HUDEP-2 (cell line): ENCODE data around the gene CDKN2A.

Experiments used
- DNase-seq, 76 experiments: peaks; one replicate each; lab custom pipeline; 2025; ENCODE audit not compliant: unreplicated experiment in 76 of 76; lab: John Stamatoyannopoulos, UW

The CDKN2A gene

GRCh38 chr9:21985964-21986667 is 8.1 kb downstream of the CDKN2A start:
- DNase-seq: no peak

DNA sequence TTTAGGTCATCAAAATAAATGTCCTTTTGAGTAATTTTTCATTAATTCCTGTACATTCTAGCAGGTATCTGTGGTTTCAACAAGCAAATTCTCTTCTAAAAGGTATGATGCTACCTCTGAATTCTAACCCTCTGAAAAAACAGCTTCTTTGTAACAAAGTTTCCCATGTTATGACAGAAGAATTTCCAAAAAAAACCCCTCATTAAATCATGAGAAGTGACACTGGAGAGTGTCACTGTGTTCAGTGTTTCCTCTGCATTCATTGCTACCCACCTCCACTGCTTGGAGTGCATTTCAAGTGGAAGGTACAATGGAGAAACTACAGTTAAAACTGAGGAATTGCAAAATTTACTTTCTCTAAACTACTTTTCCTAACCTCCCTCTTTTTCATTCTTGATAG is 10.1 kb downstream of the CDKN2A start:
- DNase-seq: no peak

DNA sequence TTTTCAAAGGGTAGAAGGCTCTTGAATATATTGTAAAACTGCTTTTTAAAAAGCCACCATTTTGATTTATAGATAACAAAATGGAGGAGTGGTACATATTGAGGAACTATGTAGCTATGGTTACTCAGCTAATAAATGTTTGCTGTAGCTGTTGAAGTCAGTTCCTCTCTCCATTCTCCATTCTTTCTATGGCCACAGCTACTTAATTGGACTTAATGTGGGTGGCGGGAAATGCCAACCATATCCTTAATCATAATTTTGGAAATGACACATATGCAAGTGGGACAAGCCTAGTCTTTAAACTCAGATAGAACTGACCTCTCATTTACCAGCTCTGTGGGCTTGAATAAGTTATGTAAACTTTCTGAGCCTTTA is 10.6 kb downstream of the CDKN2A start:
- DNase-seq: peak in 1 of 76 experiments; percentile 23

DNA sequence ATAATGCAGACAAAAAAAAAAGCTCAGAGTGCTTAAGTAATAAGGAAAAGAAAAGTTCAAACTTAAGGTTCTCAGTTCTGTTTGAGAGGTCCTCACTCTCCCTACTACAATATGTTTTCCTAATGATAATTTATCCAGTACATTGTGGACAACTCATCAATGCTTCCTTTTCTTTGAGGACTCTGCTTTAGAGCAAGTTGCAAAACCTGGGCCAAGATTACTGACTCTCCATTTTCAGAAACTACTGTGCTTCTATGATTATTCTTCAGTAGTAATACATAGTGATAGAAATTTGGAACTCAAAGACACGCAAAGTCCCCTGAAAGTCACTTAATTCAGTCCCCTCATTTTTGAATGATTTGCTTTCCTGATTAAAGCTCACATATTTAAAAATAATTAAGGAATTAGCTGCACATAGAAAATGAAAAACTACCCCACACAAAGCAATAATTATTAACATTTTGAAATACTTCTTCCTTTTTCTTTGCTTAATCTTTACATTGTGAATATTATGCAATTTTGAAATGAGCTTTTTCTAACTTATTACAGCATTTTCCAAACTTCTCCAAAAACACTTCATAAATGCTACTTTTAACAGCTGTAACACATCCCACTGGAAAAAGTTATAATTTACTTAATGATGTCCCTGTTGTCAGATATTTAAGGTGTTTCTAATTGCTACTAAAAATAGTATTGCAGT is 11.2 kb downstream of the CDKN2A start:
- no peak for DNase-seq

GRCh38 chr9:21982391-21982790 is 11.8 kb downstream of the CDKN2A start:
- no peak for DNase-seq

GRCh38 chr9:21976334-21976875 is 17.8 kb downstream of the CDKN2A start:
- no peak for DNase-seq

DNA sequence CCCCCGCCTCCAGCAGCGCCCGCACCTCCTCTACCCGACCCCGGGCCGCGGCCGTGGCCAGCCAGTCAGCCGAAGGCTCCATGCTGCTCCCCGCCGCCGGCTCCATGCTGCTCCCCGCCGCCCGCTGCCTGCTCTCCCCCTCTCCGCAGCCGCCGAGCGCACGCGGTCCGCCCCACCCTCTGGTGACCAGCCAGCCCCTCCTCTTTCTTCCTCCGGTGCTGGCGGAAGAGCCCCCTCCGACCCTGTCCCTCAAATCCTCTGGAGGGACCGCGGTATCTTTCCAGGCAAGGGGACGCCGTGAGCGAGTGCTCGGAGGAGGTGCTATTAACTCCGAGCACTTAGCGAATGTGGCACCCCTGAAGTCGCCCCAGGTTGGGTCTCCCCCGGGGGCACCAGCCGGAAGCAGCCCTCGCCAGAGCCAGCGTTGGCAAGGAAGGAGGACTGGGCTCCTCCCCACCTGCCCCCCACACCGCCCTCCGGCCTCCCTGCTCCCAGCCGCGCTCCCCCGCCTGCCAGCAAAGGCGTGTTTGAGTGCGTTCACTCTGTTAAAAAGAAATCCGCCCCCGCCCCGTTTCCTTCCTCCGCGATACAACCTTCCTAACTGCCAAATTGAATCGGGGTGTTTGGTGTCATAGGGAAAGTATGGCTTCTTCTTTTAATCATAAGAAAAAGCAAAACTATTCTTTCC is 19.3 kb downstream of the CDKN2A start:
- peak in 74 of 76 experiments; percentile 53 to 96 (median 90) for DNase-seq

- DNase-seq: peak in 2 of 76 experiments; percentile 20 to 47
Observed at GRCh38 chr9:21974343-21974721, 19.9 kb downstream of the CDKN2A start.

DNA sequence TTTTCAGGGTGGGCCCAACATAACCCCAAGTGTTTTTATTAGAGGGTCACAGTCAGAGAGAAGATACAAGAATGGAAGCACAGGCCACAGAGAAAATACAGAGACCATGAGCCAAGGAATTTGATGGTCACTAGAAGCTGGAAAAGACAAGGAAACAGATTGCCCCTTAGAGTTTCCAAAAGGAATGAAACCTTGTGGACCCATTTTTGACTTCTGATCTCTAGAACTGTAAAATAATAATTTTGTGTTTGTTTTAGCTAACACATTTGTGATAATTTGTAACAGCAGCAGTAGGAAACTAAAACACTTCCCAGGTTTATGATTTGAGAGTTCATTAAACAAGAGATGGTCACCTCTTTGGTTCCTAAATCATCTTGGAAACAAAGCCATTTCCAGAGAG is 21.8 kb downstream of the CDKN2A start:
- DNase-seq: no peak

- no peak for DNase-seq
Observed at GRCh38 chr9:21970800-21971640, 23.2 kb downstream of the CDKN2A start.

DNA sequence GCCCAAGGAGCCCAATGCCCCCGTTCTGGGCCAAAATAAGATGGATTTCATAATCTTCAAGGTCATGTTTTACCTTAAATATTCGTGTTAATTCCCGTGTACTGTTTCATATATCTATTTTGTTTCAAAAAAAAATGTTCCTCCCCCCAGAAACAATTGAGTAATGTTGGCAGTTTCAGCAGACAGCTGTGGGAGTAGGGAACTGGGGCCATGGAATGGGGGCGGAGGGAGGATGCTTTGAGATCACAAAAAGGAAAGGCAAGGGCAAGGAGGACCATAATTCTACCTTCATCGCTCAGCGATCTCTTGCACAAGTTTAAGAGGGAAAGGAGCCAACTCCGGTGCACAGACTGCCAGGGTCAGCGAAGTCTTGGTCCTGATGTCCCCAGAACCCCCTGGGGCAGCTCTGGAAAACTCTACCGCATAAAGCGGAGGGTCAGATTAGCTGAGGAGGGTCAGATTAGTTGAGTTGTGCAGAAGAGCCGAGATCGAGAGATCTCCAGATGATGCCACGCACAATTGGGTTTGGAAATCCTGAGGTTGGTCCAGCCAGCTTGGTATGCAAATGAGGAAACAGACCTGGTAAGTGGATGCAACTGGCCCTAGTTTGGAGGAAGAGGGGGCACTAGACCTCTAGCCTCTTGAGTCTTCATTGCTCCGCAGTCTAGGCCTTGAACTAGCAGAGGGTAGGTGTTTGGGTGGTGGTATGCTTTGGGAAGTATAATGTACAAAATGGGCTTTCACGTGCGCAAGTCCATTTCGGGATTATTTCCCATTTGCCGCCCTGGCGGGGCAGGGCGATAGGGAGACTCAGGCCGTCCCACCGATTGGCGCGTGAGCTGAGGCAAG is 24.0 kb downstream of the CDKN2A start:
- no peak for DNase-seq

- no peak for DNase-seq
Observed at GRCh38 chr9:21969011-21969940, 24.9 kb downstream of the CDKN2A start.

DNA sequence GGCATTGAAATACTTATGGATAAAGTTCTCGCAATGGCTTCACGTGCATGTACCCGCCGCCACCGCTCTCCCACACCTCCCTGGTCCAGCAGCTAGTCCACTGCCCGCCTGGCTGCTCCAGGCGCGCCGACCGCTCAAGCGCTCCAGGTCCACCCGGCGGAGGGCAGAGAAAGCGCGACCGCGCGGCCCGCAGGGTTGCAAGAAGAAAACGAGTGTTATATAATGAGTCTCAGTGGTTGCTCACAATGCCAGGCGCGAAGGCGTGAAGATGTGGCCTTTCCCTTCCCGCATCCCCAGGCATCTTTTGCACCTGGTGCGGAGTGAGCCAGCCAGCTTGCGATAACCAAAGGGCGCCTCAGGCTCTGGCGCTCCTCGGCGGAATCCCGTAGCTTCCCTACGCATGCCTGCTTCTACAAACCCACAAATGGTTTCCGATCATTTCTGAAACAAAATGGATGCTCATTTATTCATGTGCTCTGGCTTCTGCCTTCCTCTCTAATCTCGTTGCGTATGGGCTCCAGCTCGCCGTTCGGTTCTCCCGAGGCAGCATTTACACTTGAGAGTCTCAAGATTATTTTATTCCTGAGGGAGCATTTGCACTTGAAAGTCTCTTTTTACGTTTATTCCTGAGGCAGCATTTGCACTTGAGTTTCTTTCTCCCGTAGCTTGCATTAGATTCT is 25.7 kb downstream of the CDKN2A start:
- DNase-seq: no peak

DNA sequence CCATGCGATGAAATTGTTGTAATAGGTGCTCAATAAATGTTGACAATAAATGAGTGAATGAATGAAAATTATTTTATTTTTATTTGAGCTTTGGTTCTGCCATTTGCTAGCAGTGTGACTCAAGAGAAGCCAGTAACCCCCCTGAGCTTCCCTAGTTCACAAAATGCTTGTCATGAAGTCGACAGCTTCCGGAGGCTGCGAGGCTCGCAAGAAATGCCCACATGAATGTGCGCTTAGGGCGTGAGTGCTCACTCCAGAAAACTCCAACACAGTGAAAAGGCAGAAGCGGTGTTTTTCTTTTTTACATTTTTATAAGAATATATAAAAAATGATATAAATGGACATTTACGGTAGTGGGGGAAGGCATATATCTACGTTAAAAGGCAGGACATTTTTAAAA is 26.5 kb downstream of the CDKN2A start:
- no peak for DNase-seq

DNA sequence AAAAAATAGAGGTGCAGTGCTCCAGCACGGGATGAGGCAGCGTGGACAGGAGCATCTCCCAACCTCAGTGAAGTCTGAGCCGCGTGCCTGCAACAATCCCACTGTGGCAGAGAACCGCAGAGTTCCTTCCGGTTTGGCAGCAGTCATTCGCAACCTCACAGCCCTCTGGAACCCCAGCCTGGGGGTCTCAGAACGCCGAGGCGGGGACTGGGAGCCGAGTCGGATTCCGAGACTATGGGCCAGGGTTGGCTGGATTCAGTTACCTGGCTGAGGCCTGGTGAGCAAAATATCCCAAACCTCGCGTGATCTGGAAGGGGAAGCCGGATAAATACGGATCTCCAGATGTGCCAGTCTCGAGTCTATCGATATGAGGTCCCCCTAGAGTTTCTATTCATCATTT is 27.0 kb downstream of the CDKN2A start:
- no peak for DNase-seq

DNA sequence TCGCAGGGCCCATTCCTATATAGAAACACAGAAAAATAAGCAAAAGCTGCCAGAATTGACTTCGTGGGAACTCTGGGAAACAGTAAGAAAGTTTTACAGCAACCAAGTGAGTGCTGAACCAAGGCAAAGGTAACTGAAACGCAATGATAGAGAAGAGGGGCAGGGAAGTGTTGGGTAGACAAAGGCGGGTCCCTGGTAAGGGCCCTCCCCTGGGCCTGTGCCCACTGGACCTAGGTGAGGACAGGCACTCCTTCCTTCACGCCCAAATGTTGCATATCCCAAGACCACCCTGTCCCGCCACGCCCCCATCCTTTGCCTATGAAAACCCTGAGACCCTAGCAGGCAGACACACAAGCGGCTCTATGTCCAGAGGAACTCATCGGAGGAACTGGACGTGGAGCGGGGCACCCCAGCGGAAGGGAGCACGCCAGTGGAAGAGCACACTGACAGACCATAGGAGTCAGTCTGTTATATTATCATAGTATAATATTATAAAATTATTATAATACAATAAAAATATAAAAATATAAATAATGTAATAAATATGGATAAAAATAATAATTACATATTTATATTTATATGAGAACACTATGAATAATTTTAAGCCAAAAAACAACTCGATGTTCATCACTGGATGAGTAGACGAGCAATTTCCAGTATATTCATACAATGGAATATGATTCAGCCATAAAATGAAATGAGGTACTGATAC is 27.9 kb downstream of the CDKN2A start:
- peak in 1 of 76 experiments; percentile 27 for DNase-seq

- peak in 69 of 76 experiments; percentile 32 to 85 (median 69) for DNase-seq
Observed at GRCh38 chr9:21965401-21965951, 28.7 kb downstream of the CDKN2A start.
